Measurements from ENCODE around the gene CHST3.
A peak's percentile ranks its signal among the peaks of the same experiment; 100 is the strongest.
"Not testable (repeated sequence)": the region's sequence is repeated elsewhere in the genome, so short reads cannot be mapped to it uniquely, and the experiment has no call there.

The CHST3 gene

DNA sequence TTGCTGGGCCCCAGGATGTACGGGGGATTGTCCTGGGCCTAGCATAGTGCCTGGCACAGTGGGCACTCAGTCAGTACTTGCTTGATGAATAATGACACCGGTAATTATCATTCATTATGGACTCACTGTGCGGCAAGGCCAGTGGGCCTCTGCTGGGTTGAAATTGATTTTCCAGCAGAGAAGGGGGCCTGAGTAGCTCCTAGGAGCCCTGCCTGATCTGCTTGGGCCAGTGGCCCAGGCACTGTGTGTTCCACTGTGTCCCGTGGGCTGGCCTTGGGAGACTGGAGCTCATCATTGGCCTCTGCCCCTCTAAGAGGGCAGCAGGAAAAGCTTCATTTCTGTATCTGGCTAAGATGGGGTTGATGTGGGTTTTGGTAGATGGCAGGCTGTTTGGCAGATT is 1.4 kb downstream of the CHST3 start:
- Histone ChIP-seq H3K9me3 (peaks cover 20% of the 10 kb centered on the region), H3K36me3 (no peaks in the 10 kb centered on the region), H4K20me1 (peaks cover 29% of the 10 kb centered on the region), H3K27ac (no peak overlapping the region), H3K4me2 (0 out of 2 replicates have a peak overlapping the region, but pooled peaks have one; percentile 89), H3K4me1 (peaks cover 20% of the 10 kb centered on the region), H3K9ac (no peak overlapping the region), H3K27me3 (peaks cover 59% of the 10 kb centered on the region), H3K4me3 (no peak overlapping the region)
- TF ChIP-seq Cebpa-rat (IDR thresholded peaks at IDR 0.05), result no peak

DNA sequence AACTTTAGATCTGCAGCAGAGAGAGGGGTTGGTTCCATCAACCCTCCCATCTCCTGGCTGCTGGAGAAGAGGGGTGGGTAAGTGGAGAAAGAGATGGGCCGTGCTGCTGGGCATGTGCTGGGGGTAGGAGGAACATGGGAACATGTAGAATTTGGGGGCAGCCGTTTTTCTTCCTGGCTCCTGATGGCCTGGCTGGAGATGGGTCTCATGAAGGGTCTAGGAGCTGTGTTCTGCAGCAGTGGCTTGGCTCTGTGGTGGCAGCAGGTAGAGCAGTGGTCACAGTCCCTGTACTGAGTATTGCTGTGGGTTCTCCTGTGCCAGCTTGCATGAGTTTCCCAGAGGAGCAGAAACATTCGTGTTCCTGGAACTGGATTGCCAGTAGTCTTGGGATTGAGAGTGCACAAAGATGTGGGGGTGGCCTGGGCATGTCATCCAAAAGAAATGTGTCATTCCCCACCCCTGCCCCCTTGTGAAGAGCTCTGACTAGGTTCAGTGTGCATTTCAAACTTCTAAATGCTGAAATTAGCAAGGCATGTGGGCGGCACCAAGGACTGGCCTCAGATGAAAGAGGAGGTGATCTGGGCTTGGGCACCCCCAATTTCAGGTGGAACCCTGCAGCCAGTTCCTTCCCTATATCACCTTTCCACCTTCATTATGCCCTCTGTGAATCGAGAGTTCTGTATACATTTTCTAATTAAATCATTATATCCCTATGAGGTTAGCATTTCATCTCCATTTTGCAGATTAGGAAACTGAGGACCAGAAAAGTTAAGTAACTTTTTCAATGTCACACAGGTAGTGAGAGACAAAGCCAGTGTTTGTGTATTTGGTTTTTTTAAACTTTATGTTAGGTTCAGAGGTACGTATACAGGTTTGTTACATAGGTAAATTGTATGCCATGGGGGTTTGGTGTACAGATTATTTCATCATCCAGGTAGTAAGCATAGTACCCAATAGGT is 2.1 kb downstream of the CHST3 start:
- no peak for TF ChIP-seq Cebpa-rat (IDR thresholded peaks at IDR 0.05)
- Histone ChIP-seq H3K4me2 (no peak overlapping the region), H3K27me3 (peaks cover 64% of the 10 kb centered on the region), H3K9me3 (peaks cover 20% of the 10 kb centered on the region), H3K9ac (no peak overlapping the region), H3K36me3 (no peaks in the 10 kb centered on the region), H3K4me1 (peaks cover 27% of the 10 kb centered on the region), H3K27ac (no peak overlapping the region), H3K4me3 (no peak overlapping the region), H4K20me1 (peaks cover 29% of the 10 kb centered on the region)

DNA sequence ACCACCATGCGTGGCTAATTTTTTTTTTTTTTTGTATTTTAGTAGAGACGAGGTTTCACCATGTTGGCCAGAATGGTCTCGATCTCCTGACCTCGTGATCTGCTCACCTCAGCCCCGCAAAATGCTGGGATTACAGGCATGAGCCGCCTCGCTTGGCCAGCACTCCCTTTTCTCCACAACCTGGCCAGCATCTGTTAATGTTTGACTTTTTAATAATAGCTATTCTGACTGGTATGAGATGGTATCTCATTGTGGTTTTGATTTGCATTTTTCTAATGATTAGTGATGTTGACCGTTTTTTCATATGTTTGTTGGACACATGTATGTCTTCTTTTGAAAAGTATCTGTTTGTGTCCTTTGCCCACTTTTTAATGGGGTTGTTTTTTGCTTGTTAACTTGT is 3.8 kb downstream of the CHST3 start:
- H3K9me3 ChIP-seq, H3K4me2 ChIP-seq: not testable (repeated sequence)

DNA sequence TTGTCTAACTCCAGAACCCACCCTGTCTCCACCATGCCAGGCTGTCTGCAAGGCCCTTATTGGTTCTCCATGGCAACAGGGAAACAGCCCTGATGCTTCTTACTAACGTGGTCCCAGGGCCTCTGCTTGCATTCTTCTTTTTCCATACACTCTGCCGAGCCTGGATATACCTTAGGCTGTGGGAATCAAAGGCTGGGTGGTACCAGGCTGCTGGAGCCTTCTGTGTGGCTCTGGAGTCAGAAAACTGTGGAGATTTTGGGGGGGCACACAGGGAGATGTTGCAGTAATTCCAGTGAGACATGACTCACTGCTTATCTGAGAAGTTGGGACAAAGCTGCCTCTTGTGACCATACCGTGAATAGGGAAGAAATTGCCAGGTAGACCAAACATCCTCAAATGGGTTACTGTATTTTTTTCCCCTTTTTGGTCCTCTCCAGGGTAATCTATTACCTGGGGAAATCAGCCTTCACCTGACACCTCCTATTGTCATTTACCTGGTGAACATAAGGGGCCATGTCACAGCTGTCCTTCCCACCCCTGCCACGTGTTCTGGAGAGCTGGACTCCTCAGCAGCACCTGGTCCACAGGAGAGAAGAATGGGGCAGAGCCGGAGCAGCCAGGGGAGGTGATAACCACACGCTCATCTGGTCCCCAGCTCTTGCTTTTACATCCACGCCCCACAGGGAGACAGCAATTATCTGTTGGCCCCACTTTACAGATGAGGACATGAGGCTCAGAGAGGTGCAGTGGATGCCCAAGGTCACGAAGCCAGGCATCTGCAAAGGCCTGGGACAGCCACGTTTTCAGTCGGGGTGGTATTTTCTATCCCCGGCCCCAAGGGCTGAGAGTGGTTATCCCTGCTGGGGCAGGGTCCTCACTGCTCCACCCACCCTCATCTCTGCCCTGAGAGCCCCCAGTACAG is 4.6 kb downstream of the CHST3 start:
- H3K36me3 ChIP-seq, result no peaks in the 10 kb centered on the region
- no peak overlapping the region for H3K4me2 ChIP-seq
- peaks cover 34% of the 10 kb centered on the region for H3K4me1 ChIP-seq
- no peak overlapping the region for H3K4me3 ChIP-seq
- peaks cover 53% of the 10 kb centered on the region for H3K27me3 ChIP-seq
- no peak for TF ChIP-seq Cebpa-rat (IDR thresholded peaks at IDR 0.05)
- H3K27ac ChIP-seq, result no peak overlapping the region
- H3K9ac ChIP-seq, result no peak overlapping the region
- H3K9me3 ChIP-seq, result no peaks in the 10 kb centered on the region
- peaks cover 23% of the 10 kb centered on the region for H4K20me1 ChIP-seq

More for the DNA sequence above, 3.8 kb downstream of the CHST3 start:
- H3K9ac ChIP-seq, H3K4me3 ChIP-seq, H3K36me3 ChIP-seq, H3K27ac ChIP-seq: not testable (repeated sequence)
- Histone ChIP-seq H3K27me3 (peaks cover 61% of the 10 kb centered on the region), H4K20me1 (peaks cover 29% of the 10 kb centered on the region), H3K4me1 (peaks cover 37% of the 10 kb centered on the region)

DNA sequence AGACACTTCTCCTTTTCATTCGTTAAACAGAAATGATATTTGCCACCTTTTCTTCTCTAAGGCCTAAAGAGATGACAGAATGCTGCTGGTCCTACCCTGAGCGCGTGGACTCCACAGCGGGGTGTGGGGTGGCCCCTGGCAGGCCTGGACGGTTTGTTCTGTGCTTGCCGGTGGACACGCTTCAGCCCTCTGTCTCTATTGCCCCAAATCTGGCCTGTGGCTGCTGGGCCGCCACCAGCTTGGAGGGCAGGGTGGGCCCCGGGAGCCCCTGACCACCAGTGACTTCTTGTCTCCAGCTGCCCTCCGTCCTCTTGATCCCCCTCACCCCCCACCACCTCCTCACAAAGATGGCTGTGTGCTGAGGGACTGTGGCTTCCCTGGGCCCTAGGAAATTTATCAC is 5.7 kb downstream of the CHST3 start:
- no peak overlapping the region for H3K27ac ChIP-seq
- peaks cover 42% of the 10 kb centered on the region for H3K27me3 ChIP-seq
- H3K9me3 ChIP-seq, result no peaks in the 10 kb centered on the region
- no peak overlapping the region for H3K9ac ChIP-seq
- H3K4me1 ChIP-seq, result peaks cover 24% of the 10 kb centered on the region
- H3K4me3 ChIP-seq, result no peak overlapping the region
- peaks cover 12% of the 10 kb centered on the region; the same call in 1 of the 2 replicates for H4K20me1 ChIP-seq
- no peaks in the 10 kb centered on the region for H3K36me3 ChIP-seq
- TF ChIP-seq Cebpa-rat (IDR thresholded peaks at IDR 0.05), result no peak
- H3K4me2 ChIP-seq, result no peak overlapping the region

DNA sequence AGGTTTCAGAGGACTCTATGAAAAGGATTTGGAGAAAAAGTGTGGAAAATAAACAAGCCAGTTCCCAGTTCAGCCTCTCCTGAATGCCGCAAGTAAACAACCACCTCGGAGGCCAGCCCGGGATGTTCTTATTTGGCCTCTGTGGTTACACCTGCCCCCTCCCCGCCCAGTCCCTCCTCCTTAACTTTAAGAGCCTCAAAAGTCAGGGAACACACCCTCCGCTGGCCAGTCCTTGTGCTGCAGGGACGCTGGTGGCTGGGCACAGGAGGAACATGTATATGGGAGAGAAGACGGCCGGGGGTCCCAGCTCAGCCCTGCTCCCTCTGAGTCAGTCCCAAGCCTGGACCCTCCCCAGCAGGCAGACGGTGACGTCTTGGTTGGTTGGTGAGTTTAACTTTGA is 6.1 kb downstream of the CHST3 start:
- Histone ChIP-seq H3K9me3 (no peaks in the 10 kb centered on the region), H3K4me3 (no peak overlapping the region), H3K27me3 (peaks cover 38% of the 10 kb centered on the region), H3K36me3 (no peaks in the 10 kb centered on the region), H3K4me1 (peaks cover 20% of the 10 kb centered on the region), H3K27ac (no peak overlapping the region), H3K9ac (no peak overlapping the region), H4K20me1 (peaks cover 8% of the 10 kb centered on the region; the same call in 1 of the 2 replicates), H3K4me2 (no peak overlapping the region)
- TF ChIP-seq Cebpa-rat (IDR thresholded peaks at IDR 0.05), result no peak

DNA sequence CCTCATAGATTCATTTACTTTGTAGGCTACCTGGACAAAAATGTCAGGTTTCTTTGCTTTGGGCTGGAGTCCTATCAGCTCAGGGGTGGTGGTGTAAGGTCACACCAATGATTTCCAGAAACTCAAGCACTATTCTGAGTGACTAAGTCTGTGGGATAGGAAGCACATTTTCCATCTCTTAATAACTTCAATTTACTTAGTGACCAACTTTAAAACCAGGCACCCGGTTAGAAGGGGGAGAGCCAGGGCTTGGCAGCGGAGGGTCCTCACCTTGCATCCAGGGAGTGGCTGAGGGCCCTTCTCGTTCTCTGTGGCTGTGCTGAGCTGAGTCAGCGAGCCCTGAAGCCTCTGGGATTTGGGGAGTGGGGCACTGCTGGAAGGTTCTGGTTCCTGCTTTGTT is 6.7 kb downstream of the CHST3 start:
- no peak for TF ChIP-seq Cebpa-rat (IDR thresholded peaks at IDR 0.05)
- H4K20me1 ChIP-seq, result peaks cover 3% of the 10 kb centered on the region; the same call in 1 of the 2 replicates
- no peaks in the 10 kb centered on the region for H3K9me3 ChIP-seq
- H3K4me3 ChIP-seq, result no peak overlapping the region
- peaks cover 19% of the 10 kb centered on the region for H3K4me1 ChIP-seq
- H3K9ac ChIP-seq, result no peak overlapping the region
- H3K27me3 ChIP-seq, result peaks cover 32% of the 10 kb centered on the region
- peak overlapping the region; percentile 52 for H3K4me2 ChIP-seq
- H3K27ac ChIP-seq, result no peak overlapping the region
- H3K36me3 ChIP-seq, result no peaks in the 10 kb centered on the region

DNA sequence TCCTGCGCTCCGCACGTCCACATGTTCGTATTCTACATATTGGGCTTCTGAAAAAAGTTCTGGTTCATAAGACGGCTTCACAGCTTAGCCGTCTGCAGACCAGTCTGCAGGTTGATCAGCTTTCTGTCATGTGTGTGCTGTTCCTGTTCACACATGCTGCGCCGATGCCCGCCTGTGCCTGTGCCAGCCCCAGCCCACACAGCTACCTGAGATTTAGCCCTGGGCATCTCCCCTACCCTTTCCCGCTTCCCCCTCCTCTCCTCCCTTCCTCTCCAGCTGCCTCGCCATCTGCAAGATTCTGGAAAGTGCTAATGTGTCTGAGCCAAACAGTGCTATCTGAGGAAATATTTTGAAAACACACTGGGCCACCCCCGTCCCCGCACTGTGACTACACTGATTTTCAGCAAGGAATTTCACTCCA is 7.1 kb downstream of the CHST3 start:
- no peaks in the 10 kb centered on the region for H4K20me1 ChIP-seq
- H3K4me1 ChIP-seq, result peaks cover 19% of the 10 kb centered on the region
- H3K4me3 ChIP-seq, result no peak overlapping the region
- peaks cover 28% of the 10 kb centered on the region for H3K27me3 ChIP-seq
- no peaks in the 10 kb centered on the region for H3K9me3 ChIP-seq
- H3K27ac ChIP-seq, result no peak overlapping the region
- H3K4me2 ChIP-seq, result peak overlapping the region; percentile 52
- H3K36me3 ChIP-seq, result no peaks in the 10 kb centered on the region
- no peak overlapping the region for H3K9ac ChIP-seq
- TF ChIP-seq Cebpa-rat (IDR thresholded peaks at IDR 0.05), result no peak

DNA sequence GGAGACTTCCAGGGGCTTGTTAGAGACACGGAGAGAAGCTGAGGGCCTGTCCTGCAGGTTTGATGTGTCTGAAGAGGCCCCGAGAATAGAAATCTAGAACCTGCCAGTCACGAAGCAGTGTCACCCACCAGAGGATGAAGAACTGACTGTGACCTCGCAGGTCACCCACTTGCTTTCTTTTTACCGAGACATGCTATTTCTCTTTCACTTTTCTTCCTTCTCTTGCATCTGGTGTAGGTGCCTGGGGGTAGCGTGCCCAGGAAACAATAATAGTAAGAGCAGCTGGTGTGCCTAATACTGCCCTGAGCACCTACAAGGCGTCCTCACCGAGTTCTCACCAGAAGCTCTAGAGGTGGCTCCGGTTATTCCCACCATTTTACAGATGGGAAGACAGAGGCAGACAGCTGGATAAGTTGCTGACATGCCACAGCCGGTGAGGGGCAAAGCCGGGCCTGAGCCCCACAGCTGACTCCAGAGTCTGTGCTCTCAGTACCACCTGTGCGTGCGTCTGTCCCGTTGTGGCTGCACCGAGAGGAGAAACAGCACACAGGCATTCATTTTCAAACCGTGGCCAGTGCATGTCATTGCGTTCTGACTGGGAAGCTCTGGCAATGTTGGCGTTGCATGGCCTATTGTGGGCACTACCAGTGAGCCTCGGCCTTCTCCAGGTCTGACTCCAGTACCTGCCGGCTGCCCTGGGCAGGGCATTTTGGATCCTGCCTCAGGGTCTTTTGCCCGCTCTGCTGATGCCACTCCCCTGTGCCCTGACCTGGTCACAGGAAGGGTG is 7.8 kb downstream of the CHST3 start:
- no peak overlapping the region for H3K27ac ChIP-seq
- no peaks in the 10 kb centered on the region for H4K20me1 ChIP-seq
- H3K36me3 ChIP-seq, result no peaks in the 10 kb centered on the region
- peaks cover 19% of the 10 kb centered on the region for H3K4me1 ChIP-seq
- H3K4me3 ChIP-seq, result no peak overlapping the region
- H3K27me3 ChIP-seq, result peaks cover 21% of the 10 kb centered on the region; the same call in 1 of the 2 replicates
- H3K9ac ChIP-seq, result no peak overlapping the region
- no peaks in the 10 kb centered on the region for H3K9me3 ChIP-seq
- peak overlapping the region; percentile 52 for H3K4me2 ChIP-seq
- TF ChIP-seq Cebpa-rat (IDR thresholded peaks at IDR 0.05), result no peak
